Activated T-helper 1 cell treated with anti-CD3 and anti-CD28 coated beads, Interleukin-12 subunit alpha, Interleukin-12 subunit beta, Interleukin-2, Interleukin-4 antibody, amounts not matched to agents 30 ng/mL and 10 ng/mL and 1 ng/mL, durations not matched to agents 14 hours and 24 hours and 36 hours (primary cell): ENCODE data around the gene GNB1L. TPM values are rescaled to one million over a fixed set of nuclear protein-coding genes. Genes with fewer than 3 reads are reported as not detected.

Experiments
- DNase-seq: peaks from one replicate; pipeline ENCODE4 v3.0.0; 2021; ENCODE audit warnings: low spot score
- H3K27ac Mint-ChIP-seq: one replicate; pipeline ENCODE4 v1.8.0; 2021; ENCODE audit warnings: mild to moderate bottlenecking, mixed read lengths
- H3K27me3 Mint-ChIP-seq: one replicate; pipeline ENCODE4 v1.8.0; 2022; ENCODE audit warnings: mild to moderate bottlenecking, moderate library complexity, mixed read lengths; ENCODE audit not compliant: insufficient read depth
- H3K36me3 Mint-ChIP-seq: one replicate; pipeline ENCODE4 v1.8.0; 2021; ENCODE audit warnings: low read depth, mixed read lengths
- H3K4me1 Mint-ChIP-seq: one replicate; pipeline ENCODE4 v1.8.0; 2021; ENCODE audit warnings: low read depth, mixed read lengths
- H3K4me3 Mint-ChIP-seq: one replicate; pipeline ENCODE4 v1.8.0; 2021; ENCODE audit warnings: mild to moderate bottlenecking, moderate library complexity, mixed read lengths
- H3K9me3 Mint-ChIP-seq: one replicate; pipeline ENCODE4 v1.8.0; 2021; ENCODE audit warnings: mixed read lengths
- intact Hi-C: fragments of 100-400 bp; cut with micrococcal nuclease; formaldehyde crosslinking; loops from one replicate; pipeline ENCODE4 v1.15.1; 2024
- total RNA-seq: library from RNA; stranded (reverse); gene quantifications from 2 replicates; pipeline ENCODE4 v1.2.3, GENCODE V29; 2022

The GNB1L gene
- total RNA-seq, 1 donor from 2014 or later = 21.5 TPM

- H3K9me3 Mint-ChIP-seq = no peaks in the 10 kb centered on the region
- intact Hi-C loops = no loop called here
- H3K4me1 Mint-ChIP-seq = no peaks in the 10 kb centered on the region
- no peak overlapping the region for H3K27ac Mint-ChIP-seq
- H3K36me3 Mint-ChIP-seq = no peaks in the 10 kb centered on the region
- no peak for DNase-seq
- H3K4me3 Mint-ChIP-seq = no peak overlapping the region
- H3K27me3 Mint-ChIP-seq = no peaks in the 10 kb centered on the region
These were observed 115.2 kb downstream of the GNB1L start for GRCh38 chr22:19739448-19739895.

GRCh38 chr22:19738664-19739447, 115.8 kb downstream of the GNB1L start:
- H3K27me3 Mint-ChIP-seq = no peaks in the 10 kb centered on the region
- DNase-seq = no peak
- H3K27ac Mint-ChIP-seq = no peak overlapping the region
- intact Hi-C loops = no loop called here
- no peaks in the 10 kb centered on the region for H3K4me1 Mint-ChIP-seq
- no peaks in the 10 kb centered on the region for H3K9me3 Mint-ChIP-seq
- no peaks in the 10 kb centered on the region for H3K36me3 Mint-ChIP-seq
- H3K4me3 Mint-ChIP-seq = no peak overlapping the region

GRCh38 chr22:19737846-19738663, 116.6 kb downstream of the GNB1L start:
- H3K27ac Mint-ChIP-seq = no peak overlapping the region
- H3K36me3 Mint-ChIP-seq = no peaks in the 10 kb centered on the region
- no peaks in the 10 kb centered on the region for H3K4me1 Mint-ChIP-seq
- H3K9me3 Mint-ChIP-seq = no peaks in the 10 kb centered on the region
- H3K4me3 Mint-ChIP-seq = no peak overlapping the region
- DNase-seq = no peak
- no peaks in the 10 kb centered on the region for H3K27me3 Mint-ChIP-seq
- intact Hi-C loops = no loop called here

- Mint-ChIP-seq H3K4me1 (no peaks in the 10 kb centered on the region), H3K27ac (no peak overlapping the region), H3K4me3 (no peak overlapping the region), H3K9me3 (no peaks in the 10 kb centered on the region), H3K27me3 (no peaks in the 10 kb centered on the region), H3K36me3 (no peaks in the 10 kb centered on the region)
- DNase-seq = no peak
- intact Hi-C loops = no loop called here
These were observed 118.8 kb downstream of the GNB1L start for GRCh38 chr22:19735665-19736510.

GRCh38 chr22:19734837-19735382, 119.8 kb downstream of the GNB1L start:
- H3K27me3 Mint-ChIP-seq = no peaks in the 10 kb centered on the region
- H3K36me3 Mint-ChIP-seq = no peaks in the 10 kb centered on the region
- H3K4me3 Mint-ChIP-seq = no peak overlapping the region
- no peaks in the 10 kb centered on the region for H3K4me1 Mint-ChIP-seq
- DNase-seq = no peak
- no peak overlapping the region for H3K27ac Mint-ChIP-seq
- intact Hi-C loops = loop anchor here (5.0 kb wide), 1 partner anchor 157 kb away; no protein-coding TSS in a partner anchor
- no peaks in the 10 kb centered on the region for H3K9me3 Mint-ChIP-seq

GRCh38 chr22:19734163-19734562, 120.5 kb downstream of the GNB1L start:
- DNase-seq = no peak
- Mint-ChIP-seq H3K27ac (no peak overlapping the region), H3K4me3 (no peak overlapping the region), H3K4me1 (no peaks in the 10 kb centered on the region), H3K9me3 (no peaks in the 10 kb centered on the region), H3K36me3 (no peaks in the 10 kb centered on the region), H3K27me3 (no peaks in the 10 kb centered on the region)
- intact Hi-C loops = loop anchor here (5.0 kb wide), 1 partner anchor 158 kb away; no protein-coding TSS in a partner anchor

GRCh38 chr22:19733755-19734154, 120.9 kb downstream of the GNB1L start:
- no peaks in the 10 kb centered on the region for H3K36me3 Mint-ChIP-seq
- H3K27me3 Mint-ChIP-seq = no peaks in the 10 kb centered on the region
- no peak for DNase-seq
- H3K4me3 Mint-ChIP-seq = no peak overlapping the region
- H3K4me1 Mint-ChIP-seq = no peaks in the 10 kb centered on the region
- no peaks in the 10 kb centered on the region for H3K9me3 Mint-ChIP-seq
- intact Hi-C loops = loop anchor here (5.0 kb wide), 1 partner anchor 159 kb away; no protein-coding TSS in a partner anchor
- no peak overlapping the region for H3K27ac Mint-ChIP-seq

Other genes with a start within 250 kb of the GNB1L start
- 0.98 and 1.3 TPM in 2 replicates for gene SEPTIN5, start 140.4 kb downstream of the GNB1L start, total RNA-seq
- not detected in 2 replicates for gene GP1BB, start 131.3 kb downstream of the GNB1L start, total RNA-seq
- gene TBX1, start 94.1 kb downstream of the GNB1L start, total RNA-seq = 0.29 and 0.56 TPM in 2 replicates
- gene RTL10, start within 50 bp of the GNB1L start, total RNA-seq = 22.2 and 24.1 TPM in 2 replicates
- gene COMT, start 86.9 kb upstream of the GNB1L start, total RNA-seq = 99.4 and 112 TPM in 2 replicates
- gene TXNRD2, start 86.9 kb upstream of the GNB1L start, total RNA-seq = 19.0 and 20.0 TPM in 2 replicates
- 2.4 and 3.1 TPM in 2 replicates for gene ARVCF, start 161.9 kb upstream of the GNB1L start, total RNA-seq
- gene TANGO2, start 166.2 kb upstream of the GNB1L start, total RNA-seq = 29.2 and 30.0 TPM in 2 replicates
- 79.3 and 81.0 TPM in 2 replicates for gene DGCR8, start 225.4 kb upstream of the GNB1L start, total RNA-seq